Sigmoid colon (tissue), 4 donors: ENCODE measurements around the gene TINCR.

Experiments
- CTCF ChIP-seq, 4 experiments: fragments of 450-650 bp in 3 of 4; fragments of 200-600 bp in 1 of 4; IDR thresholded peaks; one replicate each; pipeline ENCODE4 v1.5.1; 2016 to 2019; ENCODE audit warnings: antibody characterized with exemption in 4 of 4, mild to moderate bottlenecking in 3 of 4, moderate library complexity in 2 of 4
- EP300 ChIP-seq, 4 donors: sonication (generic); formaldehyde crosslinking; IDR thresholded peaks; one replicate each; pipeline ENCODE4 v1.6.1; 2017; ENCODE audit warnings: antibody characterized with exemption in 4 of 4
- POLR2A ChIP-seq, 2 donors: fragments of 450-650 bp; IDR thresholded peaks; one replicate each; pipeline ENCODE4 v1.6.1; 2016; ENCODE audit warnings: antibody characterized with exemption in 2 of 2, mild to moderate bottlenecking in 2 of 2, moderate library complexity in 2 of 2
- POLR2AphosphoS5 ChIP-seq, 4 donors: sonication (generic); formaldehyde crosslinking; IDR thresholded peaks; one replicate each; pipeline ENCODE4 v1.6.1; 2017; ENCODE audit warnings: antibody characterized with exemption in 4 of 4

GRCh38 chr19:5578097-5578846 is 10.5 kb upstream of the TINCR start:
- TF ChIP-seq CTCF (IDR thresholded peaks at IDR 0.05) (peak; percentile 80 to 100 (median 94)), POLR2A (IDR thresholded peaks at IDR 0.05) (no peak), EP300 (IDR thresholded peaks at IDR 0.05) (no peak), POLR2AphosphoS5 (IDR thresholded peaks at IDR 0.05) (peak in 1 of 4 donors; percentile 23)
